Activated CD4-positive, alpha-beta T cell treated with anti-CD3 and anti-CD28 coated beads, Interleukin-2, amount 10 ng/mL, durations not matched to agents 24 days and 14 days (primary cell): ENCODE results near the gene LBH. TPM values are rescaled to one million over a fixed set of nuclear protein-coding genes. Genes with fewer than 3 reads are reported as not detected.

Experiments
- DNase-seq: peaks from one replicate; pipeline ENCODE4 v3.0.0; 2022
- H3K27ac Mint-ChIP-seq: one replicate; pipeline ENCODE4 v1.8.0; 2022; ENCODE audit warnings: mild to moderate bottlenecking, mixed read lengths
- H3K27me3 Mint-ChIP-seq: one replicate; pipeline ENCODE4 v1.8.0; 2022; ENCODE audit warnings: mixed read lengths
- H3K36me3 Mint-ChIP-seq: one replicate; pipeline ENCODE4 v1.8.0; 2022; ENCODE audit warnings: low read depth, mild to moderate bottlenecking, mixed read lengths
- H3K4me1 Mint-ChIP-seq: one replicate; pipeline ENCODE4 v1.8.0; 2021; ENCODE audit warnings: mixed read lengths
- H3K4me3 Mint-ChIP-seq: one replicate; pipeline ENCODE4 v1.8.0; 2022; ENCODE audit warnings: mild to moderate bottlenecking, moderate library complexity, mixed read lengths
- H3K9me3 Mint-ChIP-seq: one replicate; pipeline ENCODE4 v1.8.0; 2021; ENCODE audit warnings: mixed read lengths
- intact Hi-C: fragments of 100-400 bp; cut with micrococcal nuclease; formaldehyde crosslinking; loops from one replicate; pipeline ENCODE4 v1.15.1; 2023
- total RNA-seq: library from RNA; stranded (reverse); gene quantifications from 2 replicates; pipeline ENCODE4 v1.2.3, GENCODE V29; 2022

The LBH gene
- total RNA-seq, 1 donor from 2014 or later: 176 TPM

DNA sequence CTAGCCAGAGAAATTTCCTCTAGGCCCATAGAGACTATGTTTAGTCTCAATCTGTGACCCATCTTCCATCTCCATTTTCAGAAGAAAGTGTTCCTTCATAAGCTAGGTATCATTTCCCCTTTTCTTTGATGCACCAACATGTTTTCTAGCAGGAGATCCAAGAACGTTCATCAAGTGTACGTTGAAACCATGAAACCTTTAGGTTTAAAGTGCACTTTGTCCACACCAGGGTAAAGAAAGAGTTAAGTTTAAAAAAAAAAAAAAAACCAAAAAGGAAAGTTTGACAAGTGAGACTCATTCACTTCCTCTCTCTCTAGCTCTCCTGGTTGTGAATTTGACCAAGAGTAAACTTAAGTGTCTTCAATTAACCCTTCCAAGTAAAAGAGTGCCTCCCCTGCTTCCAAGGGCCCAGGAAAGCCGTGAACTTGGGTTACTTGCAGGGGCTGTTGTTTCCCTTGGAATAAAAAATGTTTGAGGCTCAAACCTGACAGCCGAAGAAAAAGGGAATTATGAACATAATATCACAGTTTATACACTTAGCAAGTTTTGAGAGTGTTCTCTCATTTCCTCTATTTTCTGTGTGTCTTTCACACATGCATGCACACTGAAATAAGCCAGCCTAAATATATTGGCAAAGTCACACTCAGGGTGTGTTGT is 56.7 kb downstream of the LBH start:
- peaks cover 4% of the 10 kb centered on the region for H3K9me3 Mint-ChIP-seq
- H3K4me1 Mint-ChIP-seq: peaks cover 29% of the 10 kb centered on the region
- DNase-seq: no peak
- no peaks in the 10 kb centered on the region for H3K36me3 Mint-ChIP-seq
- no peaks in the 10 kb centered on the region for H3K27me3 Mint-ChIP-seq
- H3K4me3 Mint-ChIP-seq: peak overlapping the region; percentile 29
- intact Hi-C loops: loop anchor here (1.0 kb wide), 1 partner anchor 12 kb away; no protein-coding TSS in a partner anchor
- H3K27ac Mint-ChIP-seq: peak overlapping the region; percentile 81

DNA sequence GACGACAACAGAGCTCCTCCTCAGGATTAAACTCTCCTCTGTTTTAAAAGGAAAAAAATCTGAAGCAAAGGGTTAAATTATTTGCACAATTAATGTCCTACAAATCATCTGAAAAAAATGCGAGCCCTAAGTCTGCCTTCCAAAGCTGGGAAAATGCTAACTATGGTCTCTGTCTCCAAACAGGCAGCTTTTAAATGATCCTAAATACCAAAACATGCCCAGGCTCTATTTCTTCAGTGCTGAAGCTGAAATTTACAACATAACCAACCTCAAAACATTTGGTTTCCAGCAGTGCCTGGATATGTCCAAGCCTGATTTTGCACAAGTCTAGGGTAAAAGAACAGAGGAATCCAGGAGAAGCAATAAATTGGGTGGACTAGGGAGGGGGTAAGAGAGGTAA is 57.2 kb downstream of the LBH start:
- intact Hi-C loops: loop anchor here (1.0 kb wide), 1 partner anchor 12 kb away; no protein-coding TSS in a partner anchor
- no peaks in the 10 kb centered on the region for H3K36me3 Mint-ChIP-seq
- H3K27ac Mint-ChIP-seq: no peak overlapping the region
- no peak for DNase-seq
- no peak overlapping the region for H3K4me3 Mint-ChIP-seq
- peaks cover 34% of the 10 kb centered on the region for H3K4me1 Mint-ChIP-seq
- H3K27me3 Mint-ChIP-seq: no peaks in the 10 kb centered on the region
- peaks cover 4% of the 10 kb centered on the region for H3K9me3 Mint-ChIP-seq

DNA sequence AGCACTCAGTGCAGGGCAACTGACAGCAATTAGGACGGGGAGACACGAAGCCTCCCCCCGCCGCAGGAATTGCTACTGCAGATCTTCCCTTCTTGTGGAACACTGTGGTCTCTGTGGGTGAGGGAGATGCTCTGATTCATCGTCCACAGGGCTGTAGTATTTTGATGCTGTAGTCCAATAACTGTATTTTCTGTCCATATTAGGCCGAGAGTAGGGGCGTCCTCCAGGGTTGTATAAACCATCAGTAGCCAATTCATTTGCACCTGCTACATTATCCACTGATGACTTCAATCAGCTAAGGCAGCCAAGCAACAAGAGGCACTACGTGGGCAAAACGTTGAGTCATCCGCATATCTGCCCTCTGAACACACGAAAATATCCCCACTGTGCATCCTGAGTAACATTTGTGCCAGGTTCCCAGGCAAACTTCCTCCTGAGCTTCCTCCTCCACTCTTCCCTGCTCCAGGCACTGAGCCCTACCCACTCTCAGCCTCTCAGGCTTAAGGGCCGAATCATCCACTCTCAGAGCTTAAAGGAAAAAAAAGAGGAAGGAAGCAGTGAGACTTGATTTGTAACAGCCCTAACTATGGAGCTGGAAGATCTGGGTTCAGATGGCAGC is 62.1 kb downstream of the LBH start:
- intact Hi-C loops: no loop called here
- Mint-ChIP-seq H3K4me3 (no peak overlapping the region), H3K36me3 (no peaks in the 10 kb centered on the region), H3K27me3 (no peaks in the 10 kb centered on the region), H3K9me3 (peaks cover 7% of the 10 kb centered on the region), H3K4me1 (peaks cover 19% of the 10 kb centered on the region), H3K27ac (peak overlapping the region; percentile 26)
- DNase-seq: no peak

DNA sequence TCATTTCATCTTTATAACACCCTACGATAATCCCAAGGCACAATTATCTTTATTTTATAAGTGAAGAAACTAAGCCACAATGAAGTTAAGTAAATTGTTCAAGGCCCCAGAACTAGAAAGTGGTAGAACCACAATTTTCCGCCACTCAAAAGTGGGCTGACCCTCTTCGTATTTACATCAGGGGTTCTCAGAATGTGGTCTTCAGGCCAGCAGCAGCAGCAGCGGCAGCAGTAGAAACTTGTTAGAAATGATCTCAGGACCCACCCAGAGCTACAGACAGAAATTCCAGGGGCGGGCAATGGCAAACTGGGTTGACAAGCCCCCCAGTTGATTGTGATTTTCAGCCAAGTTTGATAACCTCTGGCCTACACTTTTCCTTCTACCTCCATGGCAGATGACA is 62.8 kb downstream of the LBH start:
- H3K27ac Mint-ChIP-seq: no peak overlapping the region
- DNase-seq: no peak
- peaks cover 17% of the 10 kb centered on the region for H3K4me1 Mint-ChIP-seq
- H3K36me3 Mint-ChIP-seq: no peaks in the 10 kb centered on the region
- H3K27me3 Mint-ChIP-seq: no peaks in the 10 kb centered on the region
- peaks cover 7% of the 10 kb centered on the region for H3K9me3 Mint-ChIP-seq
- intact Hi-C loops: no loop called here
- H3K4me3 Mint-ChIP-seq: no peak overlapping the region

DNA sequence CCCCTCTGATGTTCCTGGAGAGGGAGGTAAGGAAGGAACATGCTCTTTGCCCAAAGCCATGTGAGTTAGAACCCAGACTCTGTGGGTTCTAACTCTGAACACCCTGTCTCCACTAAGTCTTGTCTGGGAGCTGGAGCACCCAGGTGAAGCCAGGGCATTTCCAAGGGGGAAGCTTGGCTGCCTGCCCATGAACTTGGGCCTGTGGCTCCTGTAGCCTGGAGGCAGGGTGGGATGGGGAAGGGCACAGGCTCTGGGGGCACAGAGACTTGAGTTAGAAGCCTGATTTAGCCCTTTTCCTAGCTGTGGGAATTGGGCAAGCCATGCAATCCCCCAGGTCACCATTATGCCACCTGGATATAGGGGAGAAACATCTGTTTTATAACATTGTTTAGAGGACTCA is 65.2 kb downstream of the LBH start:
- no peaks in the 10 kb centered on the region for H3K27me3 Mint-ChIP-seq
- DNase-seq: no peak
- no peak overlapping the region for H3K4me3 Mint-ChIP-seq
- peaks cover 12% of the 10 kb centered on the region for H3K4me1 Mint-ChIP-seq
- no peak overlapping the region for H3K27ac Mint-ChIP-seq
- H3K36me3 Mint-ChIP-seq: no peaks in the 10 kb centered on the region
- peaks cover 7% of the 10 kb centered on the region for H3K9me3 Mint-ChIP-seq
- intact Hi-C loops: loop anchor here (5.0 kb wide), 1 partner anchor 36 kb away; no protein-coding TSS in a partner anchor

DNA sequence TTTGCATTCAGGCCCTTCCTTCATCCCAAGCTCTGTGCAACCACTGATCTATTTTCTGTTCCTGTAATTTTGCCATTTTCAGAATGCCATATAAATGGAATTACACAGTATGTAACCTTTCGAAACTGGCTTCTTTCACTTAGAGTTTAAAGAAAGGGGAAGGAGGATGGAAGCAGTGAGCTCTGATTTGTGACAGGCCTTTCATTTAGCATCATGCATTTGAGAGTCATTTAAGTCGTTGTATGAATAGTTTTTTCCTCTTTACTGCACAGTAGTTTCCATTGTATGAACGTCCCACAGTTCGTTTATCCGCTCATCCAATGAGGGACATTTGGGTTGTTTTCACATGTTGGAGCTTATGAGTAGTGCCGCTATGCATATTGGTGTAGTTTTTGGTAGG is 67.0 kb downstream of the LBH start:
- peak overlapping the region; percentile 79 for H3K27ac Mint-ChIP-seq
- no peaks in the 10 kb centered on the region for H3K27me3 Mint-ChIP-seq
- DNase-seq: no peak
- H3K4me1 Mint-ChIP-seq: peaks cover 11% of the 10 kb centered on the region
- intact Hi-C loops: loop anchor here (2.0 to 5.0 kb wide), 2 partner anchors 22 to 34 kb away; no protein-coding TSS in a partner anchor
- peaks cover 2% of the 10 kb centered on the region for H3K36me3 Mint-ChIP-seq
- H3K9me3 Mint-ChIP-seq: peaks cover 4% of the 10 kb centered on the region
- no peak overlapping the region for H3K4me3 Mint-ChIP-seq

DNA sequence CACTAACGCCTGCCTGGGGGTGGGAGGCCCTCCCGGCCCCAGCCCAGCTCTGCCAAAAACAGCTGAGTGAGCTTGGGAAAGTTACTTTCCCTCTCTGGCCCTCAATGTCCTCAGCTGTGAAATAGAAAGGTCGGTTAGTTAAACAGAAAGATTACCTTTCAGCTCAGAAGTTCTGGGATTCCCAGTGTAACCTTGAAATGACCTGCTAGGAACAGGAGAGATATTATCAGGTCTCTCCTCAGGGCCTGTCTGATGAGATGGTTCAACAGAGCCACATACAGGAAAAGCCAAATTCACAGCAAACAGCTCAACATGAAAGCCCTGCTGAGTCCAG is 68.8 kb downstream of the LBH start:
- no peak for DNase-seq
- Mint-ChIP-seq H3K9me3 (peaks cover 8% of the 10 kb centered on the region), H3K4me1 (peaks cover 11% of the 10 kb centered on the region), H3K27ac (no peak overlapping the region), H3K27me3 (no peaks in the 10 kb centered on the region), H3K4me3 (no peak overlapping the region), H3K36me3 (peaks cover 2% of the 10 kb centered on the region)
- intact Hi-C loops: no loop called here

DNA sequence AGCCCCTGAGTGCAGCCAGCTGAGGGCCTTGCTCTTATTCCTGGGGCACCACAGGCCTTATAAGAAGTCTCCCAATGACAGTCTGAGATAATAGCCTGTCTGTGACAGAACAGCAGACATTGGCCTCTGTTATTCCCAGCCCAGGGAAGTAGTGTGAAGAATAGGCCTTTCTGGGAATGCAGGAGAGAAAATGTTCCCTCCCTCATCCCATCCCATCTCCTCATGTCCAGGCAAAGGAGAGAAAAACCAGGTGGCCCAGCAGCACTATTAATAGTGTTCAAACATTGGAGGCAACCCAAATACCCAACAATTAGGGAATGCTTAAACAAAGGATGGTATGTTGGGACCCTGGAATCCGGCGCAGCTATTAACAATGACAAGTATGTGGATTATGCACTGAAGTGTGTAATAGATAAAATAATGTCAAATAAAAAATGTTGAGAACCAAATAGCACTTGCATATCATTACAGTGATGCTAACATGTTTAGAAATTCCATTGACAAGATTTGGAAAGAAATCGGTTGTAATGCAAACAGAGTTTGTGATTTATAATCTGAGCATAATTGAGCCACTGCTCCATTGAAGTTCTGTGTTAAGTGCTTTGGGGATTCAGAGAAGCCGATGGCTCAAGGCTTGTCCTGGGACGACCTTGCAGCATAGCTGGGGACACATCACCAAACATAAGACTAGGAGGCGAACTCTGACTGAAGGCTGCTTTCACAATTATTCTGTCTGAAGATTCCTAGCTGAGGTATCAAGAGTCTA is 69.3 kb downstream of the LBH start:
- Mint-ChIP-seq H3K27ac (peak overlapping the region; percentile 72), H3K9me3 (peaks cover 8% of the 10 kb centered on the region), H3K36me3 (peaks cover 2% of the 10 kb centered on the region), H3K4me1 (peaks cover 12% of the 10 kb centered on the region), H3K27me3 (no peaks in the 10 kb centered on the region), H3K4me3 (no peak overlapping the region)
- intact Hi-C loops: no loop called here
- no peak for DNase-seq

DNA sequence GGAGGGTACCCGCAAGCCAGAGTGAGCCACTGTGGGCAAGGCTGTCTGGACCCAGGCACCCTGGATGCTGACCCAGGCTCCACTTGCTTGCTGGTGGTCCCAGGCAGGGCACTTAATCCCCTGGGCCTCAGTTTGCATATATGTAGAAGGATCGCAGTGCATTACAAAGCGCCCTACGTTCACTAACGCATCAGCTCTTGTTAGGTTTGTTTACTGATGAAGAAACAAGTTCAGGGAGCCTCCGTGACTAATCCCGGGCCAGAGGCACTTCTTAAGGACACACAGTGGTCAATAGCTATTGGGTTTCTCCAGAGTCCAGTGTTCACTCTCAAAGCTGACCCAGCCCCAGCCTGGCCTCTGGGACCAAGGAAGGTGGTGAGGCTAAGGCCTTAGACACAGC is 70.2 kb downstream of the LBH start:
- H3K36me3 Mint-ChIP-seq: peaks cover 2% of the 10 kb centered on the region
- peaks cover 8% of the 10 kb centered on the region for H3K9me3 Mint-ChIP-seq
- intact Hi-C loops: no loop called here
- H3K27me3 Mint-ChIP-seq: no peaks in the 10 kb centered on the region
- DNase-seq: no peak
- peaks cover 14% of the 10 kb centered on the region for H3K4me1 Mint-ChIP-seq
- H3K4me3 Mint-ChIP-seq: no peak overlapping the region
- no peak overlapping the region for H3K27ac Mint-ChIP-seq

DNA sequence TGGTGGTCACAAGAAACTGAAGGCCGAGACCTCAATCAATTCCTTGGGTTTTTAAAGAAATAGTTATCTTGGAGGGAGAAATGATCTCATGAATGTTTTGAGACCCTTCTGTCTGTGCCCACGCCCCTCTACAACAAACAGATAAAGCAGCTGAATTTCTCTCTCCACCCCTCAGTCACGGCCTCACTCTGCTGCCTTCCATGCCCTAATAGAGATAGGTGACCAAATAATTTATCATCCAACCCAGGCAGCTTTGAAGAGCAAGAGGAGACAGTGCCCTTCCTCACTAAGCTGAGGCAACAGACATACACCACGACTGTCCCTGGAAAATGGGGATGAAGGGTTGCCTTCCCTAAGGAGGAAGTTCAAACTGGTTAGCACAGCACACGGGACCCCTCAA is 71.2 kb downstream of the LBH start:
- Mint-ChIP-seq H3K9me3 (peaks cover 4% of the 10 kb centered on the region), H3K36me3 (peaks cover 5% of the 10 kb centered on the region), H3K27ac (peak overlapping the region; percentile 6), H3K4me3 (no peak overlapping the region), H3K4me1 (peaks cover 14% of the 10 kb centered on the region), H3K27me3 (no peaks in the 10 kb centered on the region)
- DNase-seq: no peak
- intact Hi-C loops: no loop called here

DNA sequence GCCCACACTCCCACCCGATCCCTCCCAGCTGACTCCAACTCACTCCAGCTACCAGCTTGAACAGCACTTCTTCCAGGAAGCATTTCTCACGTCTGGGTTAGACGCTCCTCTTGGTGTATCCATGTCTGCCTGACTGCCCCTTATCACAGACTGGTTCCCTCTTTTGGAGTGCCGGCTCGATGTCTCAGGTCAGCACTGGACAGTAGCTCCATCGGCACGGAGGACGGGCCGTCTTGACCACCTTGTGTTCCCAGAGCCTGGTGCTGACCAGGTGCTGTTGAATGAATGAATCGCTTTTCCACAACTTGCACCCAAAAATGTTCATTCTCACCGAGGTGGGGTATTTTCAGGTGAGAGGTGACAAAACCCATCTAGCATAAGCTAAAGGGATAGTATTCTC is 71.8 kb downstream of the LBH start:
- intact Hi-C loops: no loop called here
- DNase-seq: no peak
- H3K36me3 Mint-ChIP-seq: peaks cover 5% of the 10 kb centered on the region
- H3K27ac Mint-ChIP-seq: peak overlapping the region; percentile 62
- no peaks in the 10 kb centered on the region for H3K27me3 Mint-ChIP-seq
- peaks cover 4% of the 10 kb centered on the region for H3K9me3 Mint-ChIP-seq
- no peak overlapping the region for H3K4me3 Mint-ChIP-seq
- H3K4me1 Mint-ChIP-seq: peaks cover 14% of the 10 kb centered on the region

DNA sequence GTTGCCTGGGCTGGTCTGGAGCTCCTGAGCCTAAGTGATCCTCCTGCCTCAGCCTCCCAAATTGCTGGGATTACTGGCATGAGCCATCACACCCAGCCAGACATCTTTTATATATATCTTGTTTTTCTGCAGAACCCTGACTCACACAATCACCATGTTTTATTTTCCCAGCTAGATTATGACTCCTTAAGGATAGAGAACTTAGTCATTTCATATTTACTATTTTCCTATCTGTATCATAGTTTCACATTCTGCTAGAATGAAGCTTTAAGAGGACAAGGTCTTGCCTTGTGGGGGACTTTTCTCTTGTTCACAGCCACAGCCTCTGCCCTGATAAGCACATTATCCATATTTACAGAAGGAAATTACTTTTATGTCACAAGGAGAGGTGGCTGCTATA is 73.9 kb downstream of the LBH start:
- no peak for DNase-seq
- Mint-ChIP-seq H3K27me3 (no peaks in the 10 kb centered on the region), H3K36me3 (peaks cover 5% of the 10 kb centered on the region), H3K4me1 (peaks cover 11% of the 10 kb centered on the region), H3K9me3 (peaks cover 4% of the 10 kb centered on the region), H3K4me3 (no peak overlapping the region), H3K27ac (peak overlapping the region; percentile 73)
- intact Hi-C loops: no loop called here

DNA sequence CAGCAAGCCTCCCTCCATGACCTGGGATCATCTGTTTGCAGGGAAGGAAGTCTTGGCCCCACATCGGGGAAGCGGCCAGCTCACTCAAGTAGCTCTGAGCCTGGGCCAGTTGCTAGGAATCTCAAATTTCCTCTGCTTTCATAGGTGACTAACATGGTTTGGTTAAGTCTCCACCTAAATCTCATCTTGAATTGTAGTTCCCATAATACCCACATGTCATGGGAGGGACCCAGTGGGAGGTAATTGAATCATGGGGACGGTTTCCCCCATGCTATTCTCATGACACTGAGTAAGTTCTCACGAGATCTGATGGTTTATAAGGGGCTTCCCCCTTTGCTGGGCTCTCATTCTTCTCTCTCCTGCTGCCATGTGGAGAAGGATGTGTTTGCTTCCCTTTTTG is 75.2 kb downstream of the LBH start:
- Mint-ChIP-seq H3K4me1 (peaks cover 19% of the 10 kb centered on the region), H3K27me3 (no peaks in the 10 kb centered on the region), H3K4me3 (no peak overlapping the region), H3K9me3 (peaks cover 4% of the 10 kb centered on the region), H3K27ac (peak overlapping the region; percentile 62), H3K36me3 (peaks cover 5% of the 10 kb centered on the region)
- intact Hi-C loops: no loop called here
- DNase-seq: no peak

DNA sequence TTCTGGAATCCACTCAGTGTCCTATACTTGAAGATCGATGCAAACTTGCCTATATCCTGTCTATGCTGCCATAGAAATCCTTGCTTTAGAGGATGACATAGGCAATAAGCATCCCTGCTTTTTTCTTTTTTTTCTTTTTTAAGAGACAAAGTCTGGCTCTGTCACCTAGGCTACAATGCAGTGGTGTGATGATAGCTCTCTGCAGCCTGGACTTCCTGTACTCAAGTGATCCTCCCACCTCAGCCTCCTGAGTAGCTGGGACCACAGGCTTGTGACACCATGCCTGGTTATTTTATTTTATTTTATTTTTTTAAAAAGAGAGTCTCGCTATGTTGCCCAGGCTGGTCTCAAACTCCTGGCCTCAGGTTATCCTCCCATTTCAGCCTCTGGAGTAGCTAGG is 76.9 kb downstream of the LBH start:
- Mint-ChIP-seq H3K27me3 (no peaks in the 10 kb centered on the region), H3K27ac (no peak overlapping the region), H3K4me3 (no peak overlapping the region), H3K9me3 (peaks cover 4% of the 10 kb centered on the region), H3K4me1 (peaks cover 23% of the 10 kb centered on the region), H3K36me3 (peaks cover 3% of the 10 kb centered on the region)
- intact Hi-C loops: no loop called here
- no peak for DNase-seq
